SK-N-SH (cell line): ENCODE measurements around the gene LRP5. TPM values are rescaled to one million over a fixed set of nuclear protein-coding genes. Genes with fewer than 3 reads are reported as not detected.

Source experiments
- CTCF ChIA-PET: fragments of 300-600, 350-600 bp; formaldehyde crosslinking; extraction: SDS; loops from one replicate; lab custom pipeline; 2021; lab: Yijun Ruan, JAX
- POLR2A ChIA-PET: fragments of 350-600 bp; sonication (Branson Sonifier 250); formaldehyde crosslinking; extraction: SDS; loops from one replicate; lab custom pipeline; 2020; ENCODE audit warnings: antibody characterized with exemption, inconsistent platforms; lab: Yijun Ruan, JAX
- DNase-seq: peaks from one replicate; pipeline ENCODE4 v3.0.0; 2012
- H2AFZ ChIP-seq: fragments of 200-600 bp; sonication (generic); 2 replicates; pipeline ENCODE4 v1.8.1; 2016; ENCODE audit warnings: antibody characterized with exemption, mild to moderate bottlenecking, low read depth
- H3F3A ChIP-seq: fragments of 200-600 bp; sonication (generic); replicated peaks from 2 replicates; pipeline ENCODE3; 2016; ENCODE audit warnings: antibody characterized with exemption, mild to moderate bottlenecking; ENCODE audit not compliant: insufficient read depth
- H3K27ac ChIP-seq, 2 experiments: fragments of 200-500 bp in 1 of 2; fragments of 200-600 bp in 1 of 2; sonication (Bioruptor generic) in 1 of 2; sonication (generic), shearing (Covaris generic) in 1 of 2; 2 replicates each; pipeline versions ENCODE4 v1.5.1 to v1.6.1; 2014 to 2016; ENCODE audit warnings: low read depth in 2 of 2, inconsistent platforms in 1 of 2, low read length in 1 of 2, mild to moderate bottlenecking in 1 of 2, mixed read lengths in 1 of 2
- H3K27me3 ChIP-seq: fragments of 200-600 bp; sonication (generic), shearing (Covaris generic); 2 replicates; pipeline ENCODE4 v1.6.1; 2016; ENCODE audit warnings: mixed run types; ENCODE audit not compliant: insufficient read depth
- H3K36me3 ChIP-seq, 2 experiments: fragments of 200-500 bp in 1 of 2; fragments of 200-600 bp in 1 of 2; sonication (Bioruptor generic) in 1 of 2; sonication (generic) in 1 of 2; replicated peaks in 1 of 2; 2 replicates each; pipeline versions ENCODE3 to v1.5.1; 2014 to 2016; ENCODE audit warnings: low read length in 1 of 2, mild to moderate bottlenecking in 1 of 2; ENCODE audit not compliant: insufficient read depth in 2 of 2, control insufficient read depth in 1 of 2
- H3K4me1 ChIP-seq, 2 experiments: fragments of 200-500 bp in 1 of 2; fragments of 200-600 bp in 1 of 2; sonication (Bioruptor generic) in 1 of 2; sonication (generic), shearing (Covaris generic) in 1 of 2; 2 replicates each; pipeline versions ENCODE4 v1.5.1 to v1.6.1; 2014 to 2016; ENCODE audit warnings: low read depth in 1 of 2, low read length in 1 of 2, mixed run types in 1 of 2; ENCODE audit not compliant: insufficient read depth in 2 of 2, control insufficient read depth in 1 of 2
- H3K4me2 ChIP-seq: fragments of 200-600 bp; sonication (generic), shearing (Covaris generic); 2 replicates; pipeline ENCODE4 v1.6.1; 2017; ENCODE audit warnings: mixed run types
- H3K4me3 ChIP-seq, 2 experiments: fragments of 200-500 bp in 1 of 2; fragments of 200-600 bp in 1 of 2; sonication (Bioruptor generic) in 1 of 2; sonication (generic), shearing (Covaris generic) in 1 of 2; 2 replicates each; pipeline versions ENCODE4 v1.5.1 to v1.8.1; 2014 to 2016; ENCODE audit warnings: low read depth in 2 of 2, inconsistent platforms in 1 of 2, low read length in 1 of 2, mild to moderate bottlenecking in 1 of 2, mixed read lengths in 1 of 2, moderate library complexity in 1 of 2
- H3K79me2 ChIP-seq: fragments of 200-600 bp; sonication (generic); 2 replicates; pipeline ENCODE4 v1.8.1; 2017; ENCODE audit warnings: mild to moderate bottlenecking; ENCODE audit not compliant: insufficient read depth
- H3K9ac ChIP-seq: fragments of 200-600 bp; sonication (generic); 2 replicates; pipeline ENCODE4 v1.6.1; 2017; ENCODE audit warnings: mixed run types
- H3K9me2 ChIP-seq: fragments of 200-600 bp; sonication (generic); 2 replicates; pipeline ENCODE4 v1.6.1; 2017; ENCODE audit warnings: mixed run types
- H3K9me3 ChIP-seq: fragments of 200-600 bp; sonication (generic); 2 replicates; pipeline ENCODE4 v1.6.1; 2017; ENCODE audit warnings: mixed run types, mild to moderate bottlenecking, moderate library complexity
- H4K20me1 ChIP-seq: fragments of 200-600 bp; sonication (generic); 2 replicates; pipeline ENCODE4 v1.6.1; 2017; ENCODE audit warnings: mild to moderate bottlenecking, mixed run types; ENCODE audit not compliant: insufficient read depth
- CHD2 ChIP-seq: fragments of 150-350 bp; IDR thresholded peaks from 2 replicates; pipeline ENCODE4 v1.6.1; 2018; ENCODE audit warnings: low read length; ENCODE audit not compliant: partially characterized antibody
- FOXJ3 ChIP-seq: sonication (generic); formaldehyde crosslinking; IDR thresholded peaks from 2 replicates; pipeline ENCODE4 v1.5.1; 2020; ENCODE audit warnings: mild to moderate bottlenecking, missing genetic modification reagents
- FOXM1 ChIP-seq: IDR thresholded peaks from 2 replicates; pipeline ENCODE4 v1.4.0; 2012; ENCODE audit warnings: low read depth, mild to moderate bottlenecking
- GABPA ChIP-seq: IDR thresholded peaks from 2 replicates; pipeline ENCODE4 v1.4.0; 2012; ENCODE audit warnings: low read depth, mild to moderate bottlenecking
- JUND ChIP-seq: IDR thresholded peaks from 2 replicates; pipeline ENCODE4 v1.4.0; 2012
- MXI1 ChIP-seq: IDR thresholded peaks from 2 replicates; pipeline ENCODE4 v1.6.1; 2012; ENCODE audit warnings: mild to moderate bottlenecking, low read depth, low read length, improper control_type of control experiment
- NFIC ChIP-seq: IDR thresholded peaks from 2 replicates; pipeline ENCODE4 v1.4.0; 2012; ENCODE audit warnings: borderline replicate concordance
- NRF1 ChIP-seq: IDR thresholded peaks from 2 replicates; pipeline ENCODE4 v1.6.1; 2012; ENCODE audit warnings: low read depth, mild to moderate bottlenecking, low read length
- POLR2AphosphoS5 ChIP-seq: IDR thresholded peaks from 2 replicates; pipeline ENCODE4 v1.6.1; 2012; ENCODE audit warnings: low read depth, low read length
- RAD21 ChIP-seq: IDR thresholded peaks from 2 replicates; pipeline ENCODE4 v1.6.1; 2012; ENCODE audit warnings: mild to moderate bottlenecking, low read length
- RCOR1 ChIP-seq: fragments of 150-350 bp; IDR thresholded peaks from 2 replicates; pipeline ENCODE4 v1.6.1; 2017; ENCODE audit warnings: antibody characterized with exemption, low read length
- REST ChIP-seq: IDR thresholded peaks from 2 replicates; pipeline ENCODE4 v1.6.1; 2012; ENCODE audit warnings: mild to moderate bottlenecking, low read depth, low read length, moderate library complexity
- SIN3A ChIP-seq: IDR thresholded peaks from 2 replicates; pipeline ENCODE4 v1.6.1; 2012; ENCODE audit warnings: low read depth, mild to moderate bottlenecking, low read length, moderate library complexity, borderline replicate concordance
- SMC3 ChIP-seq: IDR thresholded peaks from 2 replicates; pipeline ENCODE4 v1.6.1; 2012; ENCODE audit warnings: low read depth, low read length, improper control_type of control experiment
- TAF1 ChIP-seq: IDR thresholded peaks from 2 replicates; pipeline ENCODE4 v1.6.1; 2012; ENCODE audit warnings: low read depth, mild to moderate bottlenecking, low read length, moderate library complexity, borderline replicate concordance
- USF2 ChIP-seq: fragments of 150-350 bp; IDR thresholded peaks from 2 replicates; pipeline ENCODE4 v1.6.1; 2017; ENCODE audit warnings: antibody characterized with exemption, low read length, low read depth, borderline replicate concordance
- WGBS: methylation state at CpG from one replicate; pipeline ENCODE4 v1.1.6; 2017; ENCODE audit warnings: low lambda C conversion rate; 5-methylcytosine and 5-hydroxymethylcytosine counted together
- polyA plus RNA-seq, 3 experiments: library from polyadenylated mRNA; depleted of rRNA; stranded (reverse); fragments of >200 nt; gene quantifications; 2 replicates each; pipeline ENCODE4 v1.2.3, GENCODE V29; 2012
- TF ChIP-seq, protein P1 (sequence below): IDR thresholded peaks from 2 replicates; pipeline ENCODE4 v1.4.0; 2012; ENCODE audit warnings: low read depth, borderline replicate concordance

Gene LRP5
- polyA plus RNA-seq, 1 of the 3 experiments (the other 2 are of a cell fraction) = 15.0 TPM

DNA sequence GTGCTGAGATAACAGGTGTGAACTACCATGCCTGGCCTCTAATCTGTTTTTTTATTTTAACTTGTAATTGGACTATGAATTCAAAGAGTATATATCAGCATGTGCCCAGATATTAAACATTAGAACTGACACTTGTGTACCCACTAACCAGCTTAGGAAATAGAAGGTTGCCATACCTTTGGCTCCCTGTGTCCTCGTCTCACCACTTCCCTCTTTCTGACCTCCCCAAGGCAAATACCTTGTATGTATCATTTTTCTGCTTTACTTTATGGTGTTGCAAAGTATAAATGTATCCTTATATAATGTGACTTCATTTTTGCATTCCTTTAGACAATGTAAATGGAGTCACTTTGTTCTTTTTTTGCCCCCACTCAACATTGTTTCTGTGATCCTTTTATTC, 157.3 kb downstream of the LRP5 start:
- H3K4me3 ChIP-seq = no peak overlapping the region
- H3K36me3 ChIP-seq = peaks cover 4 to 9% of the 10 kb centered on the region in 2 experiments
- TF ChIP-seq USF2 (no peak), NFIC (no peak), GABPA (no peak), RAD21 (no peak), FOXM1 (no peak), FOXJ3 (CRISPR knock-in tag) (no peak), REST (no peak), NRF1 (no peak), POLR2AphosphoS5 (no peak), MXI1 (no peak), TAF1 (no peak)
- peak overlapping the region in 1 of 2 experiments; percentile 79; a peak in 2 of 4 replicates for H3K27ac ChIP-seq
- H3K9me3 ChIP-seq = no peaks in the 10 kb centered on the region
- WGBS = 95% methylated on average over 1 of the region's 1 CpG
- H4K20me1 ChIP-seq = peaks cover 100% of the 10 kb centered on the region
- no peak overlapping the region for H3K4me2 ChIP-seq
- peaks cover 16 to 27% of the 10 kb centered on the region in 2 experiments; a peak in 2 of 4 replicates for H3K4me1 ChIP-seq
- DNase-seq = no peak
- H3K9me2 ChIP-seq = no peaks in the 10 kb centered on the region
- H2AFZ ChIP-seq = no peak overlapping the region
- H3K79me2 ChIP-seq = peaks cover 100% of the 10 kb centered on the region
- no peak overlapping the region for H3K9ac ChIP-seq
- ChIA-PET POLR2A (no interaction called here), CTCF (interaction anchor here (1.3 kb wide), 1 partner anchor 68 kb away, joined by 3 read pairs; no protein-coding TSS in a partner anchor)
- H3K27me3 ChIP-seq = no peaks in the 10 kb centered on the region
- no peaks in the 10 kb centered on the region for H3F3A ChIP-seq

GRCh38 chr11:68470304-68470811, 158.0 kb downstream of the LRP5 start:
- peak overlapping the region in 1 of 2 experiments; percentile 79; a peak in 2 of 4 replicates for H3K27ac ChIP-seq
- TF ChIP-seq, protein P1, sequence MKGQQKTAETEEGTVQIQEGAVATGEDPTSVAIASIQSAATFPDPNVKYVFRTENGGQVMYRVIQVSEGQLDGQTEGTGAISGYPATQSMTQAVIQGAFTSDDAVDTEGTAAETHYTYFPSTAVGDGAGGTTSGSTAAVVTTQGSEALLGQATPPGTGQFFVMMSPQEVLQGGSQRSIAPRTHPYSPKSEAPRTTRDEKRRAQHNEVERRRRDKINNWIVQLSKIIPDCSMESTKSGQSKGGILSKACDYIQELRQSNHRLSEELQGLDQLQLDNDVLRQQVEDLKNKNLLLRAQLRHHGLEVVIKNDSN = no peak
- no peak for TF ChIP-seq SMC3
- no peak for TF ChIP-seq SIN3A
- TF ChIP-seq RCOR1 = no peak
- no peak for TF ChIP-seq JUND
- TF ChIP-seq CHD2 = peak; percentile 23
- no peak for TF ChIP-seq POLR2AphosphoS5
- no peaks in the 10 kb centered on the region for H3K9me3 ChIP-seq
- no peak overlapping the region for H3K9ac ChIP-seq
- no peak overlapping the region for H3K4me3 ChIP-seq
- H3K79me2 ChIP-seq = peaks cover 100% of the 10 kb centered on the region
- H2AFZ ChIP-seq = no peak overlapping the region
- H3F3A ChIP-seq = no peaks in the 10 kb centered on the region
- peaks cover 4 to 9% of the 10 kb centered on the region in 2 experiments for H3K36me3 ChIP-seq
- WGBS = 88% methylated on average over 4 of the region's 4 CpGs
- CTCF ChIA-PET = no interaction called here
- no peak overlapping the region for H3K4me2 ChIP-seq
- peaks cover 16 to 27% of the 10 kb centered on the region in 2 experiments; a peak in 2 of 4 replicates for H3K4me1 ChIP-seq
- peak; percentile 75 for DNase-seq
- no peaks in the 10 kb centered on the region for H3K9me2 ChIP-seq
- POLR2A ChIA-PET = interaction anchor here (1.1 kb wide), 1 partner anchor 10 kb away, joined by 3 read pairs; the partner anchor contains the start of gene PPP6R3
- H4K20me1 ChIP-seq = peaks cover 93% of the 10 kb centered on the region
- no peaks in the 10 kb centered on the region for H3K27me3 ChIP-seq
